Measurements from ENCODE around the gene PARD3B.

The PARD3B gene

DNA sequence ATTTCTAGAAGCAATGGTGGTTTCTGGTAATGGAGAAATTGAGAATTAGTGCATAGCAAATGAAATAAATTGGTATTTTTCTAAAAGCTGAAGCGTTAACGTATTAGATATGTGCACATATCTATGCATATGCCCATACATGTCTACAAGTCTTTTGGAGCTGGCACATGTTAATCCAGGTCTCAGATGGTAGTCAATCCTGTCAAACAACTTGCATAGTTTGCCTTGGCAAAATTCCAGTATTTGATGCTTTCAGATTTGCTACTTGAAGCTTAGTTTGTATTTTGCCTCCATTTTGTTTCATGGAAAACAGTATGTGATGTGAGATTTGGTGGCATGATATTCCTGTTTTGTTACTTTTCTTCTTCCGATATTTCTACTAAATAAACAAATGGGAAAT lies 304.6 kb downstream of the PARD3B start:
- no peak for DNase-seq
- intact Hi-C loops (cut with DNase I): no loop called here

DNA sequence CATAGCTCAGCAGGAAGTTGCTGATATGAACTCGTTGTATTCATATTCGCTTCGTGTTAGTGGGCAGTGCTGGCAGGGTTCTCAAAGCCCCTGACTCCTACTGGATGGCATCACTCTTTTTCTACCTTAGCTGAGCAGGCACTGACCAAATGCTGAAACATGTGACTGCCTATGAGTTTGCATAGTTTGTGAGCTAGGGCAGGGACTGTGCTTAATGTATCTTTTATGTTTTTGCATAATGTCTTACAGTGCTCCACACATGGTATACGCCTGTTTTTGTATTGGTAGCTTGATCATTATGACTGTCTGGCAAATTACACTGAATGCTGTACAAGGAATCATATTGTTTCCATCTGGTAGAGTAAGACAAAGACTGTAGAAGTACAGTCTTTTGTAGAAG lies 305.3 kb downstream of the PARD3B start:
- no peak for DNase-seq
- intact Hi-C loops (cut with DNase I): no loop called here

DNA sequence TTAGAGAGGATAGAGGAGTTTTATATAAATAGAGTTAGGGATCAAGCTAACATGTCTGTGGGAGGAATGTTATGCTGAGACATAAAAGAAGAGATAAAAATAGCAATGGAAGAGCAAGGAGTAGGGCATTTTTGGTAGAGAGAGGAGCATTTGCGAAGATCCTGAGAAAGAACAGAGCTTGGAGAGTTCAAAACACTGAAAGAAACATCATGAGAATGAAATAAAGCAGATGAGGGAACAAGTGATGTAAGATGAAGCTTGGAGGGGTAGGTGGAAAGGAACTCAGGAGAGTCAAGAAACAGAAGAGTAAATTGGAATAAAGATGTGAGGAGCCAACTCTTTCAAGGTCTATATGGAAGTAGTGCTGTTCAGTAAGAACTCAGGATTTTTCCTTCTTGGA lies 308.6 kb downstream of the PARD3B start:
- intact Hi-C loops (cut with DNase I): no loop called here
- no peak for DNase-seq

DNA sequence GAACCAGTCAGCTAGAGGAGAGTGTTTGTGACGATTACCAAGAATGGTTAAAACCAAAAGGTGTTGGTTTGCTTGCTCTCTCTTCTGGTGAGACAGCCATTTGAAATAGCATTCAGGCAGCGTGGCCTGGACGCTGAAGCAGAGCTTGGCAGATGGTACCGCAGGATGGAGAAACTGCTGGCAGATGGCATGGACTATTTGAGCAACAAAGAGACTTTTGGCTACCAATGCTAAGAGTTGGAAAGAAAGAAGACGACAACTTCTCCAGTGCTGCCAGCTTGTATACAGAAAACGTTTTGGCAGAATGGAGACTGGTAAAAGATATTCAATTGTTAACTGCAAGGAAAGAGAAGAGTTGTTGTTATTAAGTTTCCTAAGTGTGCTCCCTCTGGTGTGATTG lies 315.0 kb downstream of the PARD3B start:
- intact Hi-C loops (cut with DNase I): no loop called here
- DNase-seq: peak in 28 of 42 donors; percentile 5 to 66 (median 36)

DNA sequence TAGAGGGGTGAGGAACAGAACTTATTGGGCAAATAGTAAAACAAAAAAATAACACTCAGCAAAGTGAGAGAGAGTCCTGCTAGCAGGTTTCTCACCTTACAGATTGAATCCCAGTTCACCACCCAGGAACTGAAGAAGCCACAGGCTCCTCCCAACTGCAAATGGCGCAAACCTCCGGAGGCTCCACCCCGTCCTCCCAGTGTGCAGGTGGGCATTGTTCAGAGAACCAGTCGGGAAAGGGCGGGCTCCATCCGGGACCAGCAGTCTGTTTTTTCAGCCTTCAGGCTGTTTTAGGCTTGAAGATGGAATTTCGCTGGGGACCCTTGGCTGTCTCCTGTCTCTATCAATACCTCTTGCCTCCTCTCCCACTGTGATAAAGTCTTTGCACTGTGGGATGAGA lies 317.5 kb downstream of the PARD3B start:
- DNase-seq: no peak
- intact Hi-C loops (cut with DNase I): no loop called here

DNA sequence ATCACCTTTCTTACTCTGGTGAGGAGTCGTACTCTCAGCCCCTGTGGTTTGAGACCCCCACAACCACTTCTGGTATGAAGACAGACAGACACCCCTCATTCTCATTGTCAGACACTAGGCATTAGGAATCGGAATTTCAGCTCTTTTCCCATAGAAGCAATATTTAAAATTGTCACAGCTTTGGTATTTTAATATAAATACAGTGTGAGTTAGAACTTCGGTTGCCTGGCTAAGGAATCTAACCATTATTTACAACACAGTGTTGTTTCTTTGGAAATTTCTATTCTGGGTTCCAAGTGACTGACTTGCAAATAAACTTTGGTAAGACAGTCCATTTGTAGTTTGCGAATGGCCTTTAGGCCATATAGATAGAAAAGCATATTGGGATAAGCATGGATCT lies 318.1 kb downstream of the PARD3B start:
- DNase-seq: no peak
- intact Hi-C loops (cut with DNase I): no loop called here

DNA sequence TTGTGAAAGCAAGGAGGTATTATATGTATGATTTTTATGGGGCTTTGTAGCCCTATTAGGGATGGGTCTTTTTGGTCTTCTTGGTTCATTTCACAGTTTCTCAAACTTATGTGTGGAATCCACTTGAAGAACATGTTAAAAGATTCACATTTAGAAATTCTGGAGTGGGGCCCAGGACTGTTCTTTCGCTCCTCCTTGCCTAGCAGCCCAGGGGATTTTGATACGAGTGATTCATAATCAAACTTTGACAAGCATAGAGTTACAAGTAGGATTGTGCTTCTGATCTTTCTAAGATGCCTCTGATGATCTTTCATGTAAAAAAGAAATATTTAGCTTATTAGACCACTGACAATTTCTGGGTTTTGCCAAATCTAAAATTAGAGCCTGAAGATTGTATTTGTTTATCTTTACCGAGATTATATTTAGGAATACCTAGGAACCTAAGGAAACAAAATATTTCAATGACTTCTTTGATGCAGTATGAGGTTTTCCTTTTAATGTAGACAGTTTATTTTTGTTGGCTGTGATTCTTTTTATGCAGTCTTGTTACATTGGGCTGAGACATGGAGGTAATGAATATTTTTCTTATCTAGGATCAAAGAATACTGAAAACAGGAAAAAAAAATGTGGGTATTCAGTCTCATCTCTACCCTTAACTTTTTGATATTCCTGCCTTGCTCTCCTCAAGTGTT lies 324.0 kb downstream of the PARD3B start:
- DNase-seq: no peak
- intact Hi-C loops (cut with DNase I): no loop called here

DNA sequence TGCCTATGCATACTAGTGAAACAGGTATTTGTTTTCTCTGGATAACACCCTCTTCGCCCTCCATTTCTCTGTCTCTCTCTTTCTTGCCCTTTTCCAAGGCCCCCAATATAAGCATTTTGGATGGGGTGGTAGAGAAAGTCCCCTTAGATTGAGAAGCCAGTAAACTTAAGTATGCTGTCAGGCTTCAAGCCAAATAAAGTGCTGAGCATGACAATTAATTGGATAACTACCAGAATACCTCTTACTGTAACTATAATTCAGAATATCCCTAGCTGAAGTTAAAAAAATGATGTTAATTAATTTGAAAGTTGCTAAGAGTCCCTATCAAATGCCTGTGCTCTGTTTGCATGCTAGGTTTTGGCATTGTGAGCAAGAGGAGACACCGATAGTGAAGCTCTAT lies 324.8 kb downstream of the PARD3B start:
- intact Hi-C loops (cut with DNase I): loop anchor here (10.0 kb wide), 1 partner anchor 815 kb away; the partner anchor contains the start of gene NRP2
- no peak for DNase-seq

DNA sequence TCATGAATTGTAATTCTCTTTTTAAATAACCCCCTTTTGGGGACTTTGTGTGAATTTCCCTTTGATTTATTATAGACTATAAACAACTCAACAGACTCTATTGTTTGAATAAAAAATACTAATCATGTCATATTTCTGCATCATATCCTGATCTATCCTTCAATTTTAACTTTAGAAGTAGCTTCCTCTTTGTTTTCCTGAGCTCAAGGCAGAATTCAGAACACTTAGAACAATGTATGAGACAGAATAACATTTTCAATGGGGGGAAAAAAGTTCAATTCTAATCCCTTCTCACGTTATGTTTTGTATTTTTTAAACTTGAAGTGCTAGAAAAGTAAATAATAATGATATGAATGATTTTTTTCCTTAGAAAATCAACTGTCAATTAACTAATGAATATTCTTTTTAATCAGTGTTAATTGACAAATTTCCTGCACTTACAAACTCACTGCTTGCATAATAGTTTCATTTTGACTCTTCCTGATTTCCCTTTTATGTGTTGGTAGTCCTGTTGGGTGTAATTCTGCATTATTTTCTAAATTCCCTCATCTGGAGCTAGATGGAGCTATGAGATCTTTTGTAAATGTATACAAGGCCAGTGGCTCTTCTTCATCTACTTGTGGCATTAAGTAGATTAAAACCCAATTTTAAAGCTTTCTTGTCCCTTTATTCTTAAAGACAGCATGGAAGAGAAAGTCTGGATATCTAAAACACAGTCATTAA lies 326.1 kb downstream of the PARD3B start:
- DNase-seq: peak in 1 of 42 donors; percentile 12
- intact Hi-C loops (cut with DNase I): loop anchor here (10.0 kb wide), 1 partner anchor 813 kb away; the partner anchor contains the start of gene NRP2

DNA sequence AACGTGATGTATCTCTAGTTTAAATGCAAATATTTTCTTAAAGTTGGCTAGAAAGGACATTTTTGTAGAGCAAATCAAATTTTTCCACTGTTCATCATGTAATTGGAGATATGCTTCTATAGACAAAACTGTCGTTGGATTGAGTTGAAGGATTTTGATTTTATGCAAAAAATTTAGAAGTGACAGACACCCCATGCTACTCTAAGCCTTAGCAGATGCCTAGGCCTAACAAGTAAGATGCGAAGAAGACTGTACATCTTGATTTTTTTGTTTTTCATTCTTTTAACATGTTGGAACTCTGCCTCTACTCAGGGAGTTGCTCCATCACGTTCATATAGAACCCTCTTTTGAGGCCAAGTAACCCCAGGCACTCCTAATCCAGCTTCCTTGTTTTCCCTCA lies 331.0 kb downstream of the PARD3B start:
- intact Hi-C loops (cut with DNase I): loop anchor here (10.0 kb wide), 1 partner anchor 808 kb away; the partner anchor contains the start of gene NRP2
- DNase-seq: no peak

DNA sequence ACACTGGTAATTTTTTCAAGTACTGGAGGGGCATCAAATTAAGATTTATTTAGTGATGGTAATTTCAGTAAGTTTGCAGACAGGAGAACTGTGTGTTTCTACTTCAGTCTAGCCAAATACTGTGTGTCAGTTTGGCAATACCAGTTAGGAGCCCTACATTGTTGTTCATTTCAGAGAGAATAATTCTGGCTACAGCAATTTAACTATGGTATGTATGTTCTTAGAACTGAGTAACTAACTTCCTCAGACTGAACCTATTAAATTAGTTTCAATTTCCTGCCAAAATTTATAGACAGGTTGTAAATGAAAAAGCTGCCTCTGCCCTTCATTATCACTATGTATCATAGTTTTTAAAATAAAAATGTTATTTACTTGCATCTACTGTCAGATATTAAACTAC lies 332.4 kb downstream of the PARD3B start:
- intact Hi-C loops (cut with DNase I): loop anchor here (10.0 kb wide), 1 partner anchor 807 kb away; the partner anchor contains the start of gene NRP2
- no peak for DNase-seq

DNA sequence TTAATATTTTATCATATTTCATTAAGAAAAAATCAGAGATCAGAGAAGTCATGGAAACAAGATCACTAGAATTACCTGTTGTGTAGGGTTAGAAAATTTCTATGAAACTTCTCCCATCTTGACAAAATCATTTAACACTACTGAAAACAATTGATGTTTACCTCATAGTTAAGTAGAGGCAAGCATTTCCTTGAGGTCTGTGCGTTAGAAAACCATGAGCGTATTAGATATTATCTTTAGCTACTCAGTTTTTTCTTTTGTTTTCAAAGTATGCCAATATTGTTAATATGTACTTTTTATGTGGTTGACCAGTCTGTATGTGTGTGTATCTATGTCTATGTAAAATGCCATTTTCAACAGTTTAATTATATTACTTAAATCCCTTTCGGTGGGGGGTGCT lies 335.7 kb downstream of the PARD3B start:
- DNase-seq: no peak
- intact Hi-C loops (cut with DNase I): no loop called here

DNA sequence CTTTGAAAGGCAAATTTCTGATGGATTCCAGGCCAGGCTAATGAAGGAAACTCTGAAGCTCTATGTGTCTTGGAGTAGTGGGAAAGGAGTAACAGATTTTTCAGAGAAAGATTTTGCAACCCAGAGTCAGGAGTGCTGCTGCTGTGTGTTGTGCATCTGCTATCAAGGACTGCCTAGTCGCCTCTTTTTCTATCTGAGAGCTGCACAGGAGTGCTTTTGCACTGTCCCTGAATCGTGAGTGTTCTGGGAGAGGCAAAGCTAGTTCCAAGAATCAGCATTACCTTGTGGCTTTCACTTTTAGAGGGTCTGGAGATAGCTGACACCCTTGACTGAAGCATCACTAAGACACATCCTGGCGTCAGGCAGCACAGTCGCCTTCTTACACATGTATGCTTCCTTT lies 336.4 kb downstream of the PARD3B start:
- peak in 2 of 42 donors; percentile 8 to 48 for DNase-seq
- intact Hi-C loops (cut with DNase I): no loop called here

DNA sequence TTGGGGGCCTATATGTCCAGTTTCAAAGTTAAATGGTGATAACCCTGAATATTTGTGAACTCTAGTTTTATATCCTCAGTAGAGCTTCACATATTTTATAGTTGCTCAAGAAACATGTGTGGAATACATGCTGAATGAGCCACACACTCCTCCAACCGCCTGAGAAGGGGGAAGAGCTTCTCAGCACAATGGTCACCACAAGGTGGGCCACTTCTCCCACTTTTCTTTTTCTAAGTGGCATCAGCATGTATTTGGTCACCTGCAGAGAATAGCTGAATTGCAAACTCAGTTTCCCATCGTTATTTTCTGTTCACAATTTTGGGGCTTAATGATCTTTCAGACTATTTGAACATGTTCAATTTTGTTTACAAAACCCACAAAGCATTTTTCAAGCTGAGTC lies 340.5 kb downstream of the PARD3B start:
- intact Hi-C loops (cut with DNase I): no loop called here
- no peak for DNase-seq

DNA sequence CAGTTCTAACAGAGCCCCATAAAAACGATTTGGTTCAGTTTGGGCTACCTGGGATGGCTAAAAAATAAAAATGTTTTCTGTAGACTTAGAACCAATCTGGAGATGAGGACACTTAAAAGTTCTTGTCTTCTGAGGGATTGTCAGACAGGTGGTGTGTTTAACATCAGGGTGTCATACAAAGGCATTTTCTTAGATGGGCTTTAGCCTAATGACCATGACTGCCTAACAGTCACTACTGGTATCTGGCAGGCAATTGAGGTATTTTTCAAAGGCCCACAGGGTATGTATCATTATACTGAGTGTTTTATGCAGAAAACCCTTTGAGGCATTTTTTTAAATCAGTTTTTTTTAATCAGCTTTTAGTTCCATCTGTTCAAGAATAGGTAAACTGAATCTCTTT lies 341.4 kb downstream of the PARD3B start:
- intact Hi-C loops (cut with DNase I): no loop called here
- no peak for DNase-seq

DNA sequence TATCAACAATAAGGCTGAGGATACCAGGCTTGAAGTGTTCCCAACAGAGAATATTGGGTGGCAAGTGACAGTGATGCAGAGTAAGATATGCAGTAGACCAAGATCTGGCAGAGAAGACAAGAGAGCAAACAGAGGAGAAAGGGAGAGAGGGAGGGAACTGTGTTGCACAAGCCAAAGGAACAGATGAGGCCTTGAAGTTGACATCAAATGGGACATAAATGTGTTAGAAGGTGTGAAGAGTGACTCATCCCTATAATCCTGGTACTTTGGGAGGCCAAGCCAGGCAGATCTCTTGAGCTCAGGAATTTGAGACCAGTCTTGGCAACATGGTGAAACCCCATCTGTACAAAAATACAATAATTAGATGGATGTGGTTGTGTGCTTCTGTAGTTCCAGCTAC lies 342.9 kb downstream of the PARD3B start:
- intact Hi-C loops (cut with DNase I): no loop called here
- DNase-seq: no peak

DNA sequence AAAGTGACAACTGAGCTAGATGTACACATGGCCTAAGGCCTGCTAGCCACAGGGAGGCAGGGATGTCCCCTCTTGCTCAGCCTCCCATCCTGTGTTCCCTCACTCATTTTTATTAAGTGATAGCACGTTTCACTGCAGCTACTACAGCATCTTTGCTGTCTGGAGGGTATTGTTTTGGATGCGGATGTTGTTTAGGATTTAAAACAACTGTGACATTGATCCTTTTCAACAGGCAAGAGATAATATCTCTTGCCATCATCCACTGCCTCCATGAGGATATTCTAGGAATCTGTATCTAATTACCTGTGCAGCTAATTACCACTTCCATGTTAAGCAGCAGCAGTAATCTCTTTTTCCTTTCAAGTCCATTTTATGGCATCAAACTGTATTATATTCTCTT lies 345.4 kb downstream of the PARD3B start:
- intact Hi-C loops (cut with DNase I): no loop called here
- DNase-seq: no peak

DNA sequence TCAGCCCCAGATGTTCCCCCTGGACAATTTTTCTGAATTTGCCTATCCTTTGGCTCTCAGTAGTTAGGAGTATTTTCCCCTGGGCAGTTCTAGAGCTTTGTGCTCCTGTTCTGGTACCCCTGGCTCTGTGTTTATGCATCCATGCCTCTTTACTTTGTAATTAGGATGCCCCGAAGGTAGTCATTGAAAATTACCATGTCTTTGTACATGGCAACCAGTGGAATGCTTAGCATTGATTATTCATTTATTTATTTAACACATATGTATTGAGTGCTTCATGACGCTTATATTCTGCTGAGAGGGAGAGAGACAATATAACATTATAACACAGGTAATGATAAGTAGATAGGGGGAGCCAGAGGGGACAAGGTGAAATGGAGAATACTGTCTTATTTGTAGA lies 346.5 kb downstream of the PARD3B start:
- DNase-seq: no peak
- intact Hi-C loops (cut with DNase I): no loop called here

DNA sequence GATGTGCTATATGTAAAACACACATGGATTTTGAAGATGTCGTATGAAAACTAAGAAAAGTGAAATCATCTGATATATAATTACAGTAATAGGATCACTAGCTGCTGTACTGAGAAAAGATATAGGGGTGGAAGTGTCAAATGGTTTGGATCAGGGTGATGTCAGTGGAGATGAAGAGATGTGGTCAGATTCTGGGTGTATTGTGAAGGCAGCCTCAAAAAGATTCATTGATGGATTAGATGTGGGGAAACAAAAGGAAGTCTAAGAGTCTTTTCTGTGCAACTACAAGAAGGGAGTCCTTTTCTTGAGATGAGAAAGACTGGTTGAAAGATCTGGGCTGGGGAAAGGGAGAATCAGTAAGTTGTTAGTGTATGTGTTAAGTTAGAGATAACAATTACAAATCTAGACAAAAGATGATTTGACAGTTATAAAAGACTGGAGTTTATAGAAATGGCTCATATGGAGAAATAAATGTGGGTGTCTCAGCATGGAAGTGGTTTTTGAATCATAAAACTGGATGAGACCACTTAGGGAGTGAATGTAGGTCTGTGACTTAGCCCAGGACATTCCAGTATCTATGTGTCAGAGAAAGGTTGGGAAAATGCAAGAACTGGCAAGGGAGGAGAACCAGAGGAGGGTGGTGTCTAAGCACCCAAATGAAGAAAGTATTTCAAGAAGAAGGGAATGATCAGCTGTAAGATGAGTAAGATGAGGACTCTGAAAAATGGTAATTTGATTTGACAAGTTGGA lies 347.4 kb downstream of the PARD3B start:
- intact Hi-C loops (cut with DNase I): no loop called here
- no peak for DNase-seq

DNA sequence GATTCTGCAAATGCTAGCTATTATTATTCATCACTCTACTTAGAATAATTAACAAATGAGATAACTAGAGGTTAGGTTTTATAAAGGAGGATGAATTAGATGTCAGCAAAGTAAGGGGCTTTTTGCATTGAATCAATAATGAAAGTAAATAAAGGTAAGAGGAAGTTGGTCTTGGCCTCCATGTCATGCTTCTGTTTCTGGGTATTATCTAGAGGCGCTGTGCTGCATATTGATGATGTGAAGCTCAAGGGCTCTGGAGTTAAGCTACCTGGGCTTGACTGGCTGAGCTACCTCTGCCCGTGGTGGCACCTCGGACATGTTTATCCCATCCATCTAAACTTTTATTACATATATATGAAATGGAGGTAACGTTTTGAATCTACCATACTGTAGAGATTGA lies 350.9 kb downstream of the PARD3B start:
- intact Hi-C loops (cut with DNase I): no loop called here
- DNase-seq: no peak

All from head of caudate nucleus (tissue), 42 donors.